Measurements from ENCODE around the gene SIKE1.
"Not testable (repeated sequence)": the region's sequence is repeated elsewhere in the genome, so short reads cannot be mapped to it uniquely, and the experiment has no call there.

Gene SIKE1

GRCh38 chr1:114803001-114803400 is 22.5 kb upstream of the SIKE1 start:
- in situ Hi-C loops (cut with HindIII; ENCODE audit: low pct_ligation_motif_present, low sequenced_read_pairs), result no loop called here
- DNase-seq, result no peak
- no peak for TF ChIP-seq CTCF (IDR thresholded peaks at IDR 0.05; ENCODE audit: low read depth, low read length, missing control alignments)
- no peaks in the 10 kb centered on the region for H3K36me3 ChIP-seq (replicated peaks)
- no peak overlapping the region for H3K4me3 ChIP-seq (ENCODE audit: low read depth, low read length)
- H3K27me3 ChIP-seq (replicated peaks), result no peaks in the 10 kb centered on the region
- no peak overlapping the region for H3K27ac ChIP-seq

- no peak overlapping the region for H3K4me3 ChIP-seq (ENCODE audit: low read depth, low read length)
- H3K36me3 ChIP-seq (replicated peaks), result no peaks in the 10 kb centered on the region
- in situ Hi-C loops (cut with HindIII; ENCODE audit: low pct_ligation_motif_present, low sequenced_read_pairs), result no loop called here
- TF ChIP-seq CTCF (IDR thresholded peaks at IDR 0.05; ENCODE audit: low read depth, low read length, missing control alignments), result no peak
- H3K27ac ChIP-seq, result no peak overlapping the region
- no peak for DNase-seq
- H3K27me3 ChIP-seq (replicated peaks), result no peaks in the 10 kb centered on the region
These were observed 13.6 kb upstream of the SIKE1 start for GRCh38 chr1:114794038-114794437.

GRCh38 chr1:114790581-114790980 is 10.1 kb upstream of the SIKE1 start:
- H3K27ac ChIP-seq; H3K4me3 ChIP-seq (ENCODE audit: low read depth, low read length); H3K36me3 ChIP-seq (replicated peaks); H3K27me3 ChIP-seq (replicated peaks); in situ Hi-C loops (cut with HindIII; ENCODE audit: low pct_ligation_motif_present, low sequenced_read_pairs); DNase-seq: not testable (repeated sequence)

GRCh38 chr1:114786440-114786839 is 6.0 kb upstream of the SIKE1 start:
- H3K27ac ChIP-seq; H3K4me3 ChIP-seq (ENCODE audit: low read depth, low read length); H3K27me3 ChIP-seq (replicated peaks); in situ Hi-C loops (cut with HindIII; ENCODE audit: low pct_ligation_motif_present, low sequenced_read_pairs); H3K36me3 ChIP-seq (replicated peaks); DNase-seq: not testable (repeated sequence)

GRCh38 chr1:114782476-114782875 is 2.0 kb upstream of the SIKE1 start:
- no peak for TF ChIP-seq CTCF (IDR thresholded peaks at IDR 0.05; ENCODE audit: low read depth, low read length, missing control alignments)
- no peak overlapping the region for H3K27ac ChIP-seq
- DNase-seq, result no peak
- H3K4me3 ChIP-seq (ENCODE audit: low read depth, low read length), result no peak overlapping the region
- in situ Hi-C loops (cut with HindIII; ENCODE audit: low pct_ligation_motif_present, low sequenced_read_pairs), result no loop called here
- H3K27me3 ChIP-seq (replicated peaks), result no peaks in the 10 kb centered on the region
- peaks cover 3% of the 10 kb centered on the region for H3K36me3 ChIP-seq (replicated peaks)

- no peak for DNase-seq
- H3K27ac ChIP-seq, result peak overlapping the region; percentile 69
- no peaks in the 10 kb centered on the region for H3K27me3 ChIP-seq (replicated peaks)
- in situ Hi-C loops (cut with HindIII; ENCODE audit: low pct_ligation_motif_present, low sequenced_read_pairs), result no loop called here
- peaks cover 11% of the 10 kb centered on the region for H3K36me3 ChIP-seq (replicated peaks)
- peak overlapping the region; percentile 92 for H3K4me3 ChIP-seq (ENCODE audit: low read depth, low read length)
- no peak for TF ChIP-seq CTCF (IDR thresholded peaks at IDR 0.05; ENCODE audit: low read depth, low read length, missing control alignments)
These were observed 763 bp downstream of the SIKE1 start for GRCh38 chr1:114779722-114780121.

GRCh38 chr1:114776726-114777125 is 3.8 kb downstream of the SIKE1 start:
- H3K27ac ChIP-seq; DNase-seq; H3K27me3 ChIP-seq (replicated peaks); in situ Hi-C loops (cut with HindIII; ENCODE audit: low pct_ligation_motif_present, low sequenced_read_pairs); H3K4me3 ChIP-seq (ENCODE audit: low read depth, low read length): not testable (repeated sequence)
- peaks cover 22% of the 10 kb centered on the region for H3K36me3 ChIP-seq (replicated peaks)

All from brain microvascular endothelial cell (primary cell).